Right lobe of liver (tissue), 4 donors: ENCODE data around the gene FRMD4B.

Experiments
- CTCF ChIP-seq, 4 donors: fragments of 200-600 bp in 3 of 4; fragments of 450-650 bp in 1 of 4; IDR thresholded peaks; one replicate each; pipeline versions ENCODE4 v1.5.1 to v1.8.0; 2016 to 2022; ENCODE audit warnings: antibody characterized with exemption in 4 of 4, mild to moderate bottlenecking in 2 of 4
- POLR2A ChIP-seq: fragments of 450-650 bp; IDR thresholded peaks from one replicate; pipeline ENCODE4 v1.6.1; 2017; ENCODE audit warnings: antibody characterized with exemption, mild to moderate bottlenecking
- donor health status: DM: no; HTN: no; CAD: no.
- donor health status: DM: no; HTN: no; CAD: no.
- donor health status: DM: no; HTN: yes; CAD: no.

DNA sequence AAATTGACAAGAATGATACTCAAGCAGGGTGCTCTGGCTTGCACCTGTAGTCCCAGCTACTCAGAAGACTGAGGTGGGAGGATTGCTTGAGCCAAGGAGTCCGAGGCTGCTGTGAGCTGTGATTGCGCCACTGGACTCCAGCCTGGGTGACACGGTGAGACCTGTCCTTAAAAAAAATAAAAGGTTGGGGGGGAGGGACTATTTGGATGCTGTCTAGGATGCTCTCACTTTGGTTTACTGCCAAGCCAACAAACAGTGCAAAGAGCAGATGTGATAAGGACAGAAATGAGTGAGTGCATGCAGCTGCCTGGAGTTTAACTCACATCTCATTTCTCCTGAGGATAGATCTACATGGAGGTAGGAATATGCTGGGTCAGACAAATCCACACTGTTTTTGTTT lies 130.0 kb downstream of the FRMD4B start:
- TF ChIP-seq CTCF (IDR thresholded peaks at IDR 0.05) (no peak), POLR2A (no peak)
